AG04449 (cell line): ENCODE results near the gene SLC9A9.

ENCODE experiments used
- CTCF ChIA-PET: fragments of 350-600 bp; formaldehyde crosslinking; extraction: SDS; loops from one replicate; lab custom pipeline; 2021; ENCODE audit warnings: antibody characterized with exemption; lab: Yijun Ruan, JAX
- POLR2A ChIA-PET: fragments of 400-600, 350-600 bp; formaldehyde crosslinking; extraction: SDS; loops from one replicate; lab custom pipeline; 2020; ENCODE audit warnings: antibody characterized with exemption, inconsistent platforms; lab: Yijun Ruan, JAX
- DNase-seq: peaks from one replicate; pipeline ENCODE4 v3.0.0-alpha.2; 2010; ENCODE audit warnings: low read depth, low spot score
- H3K4me3 ChIP-seq: 2 replicates; pipeline ENCODE4 v1.5.1; 2011; ENCODE audit warnings: low read depth, mild to moderate bottlenecking, control low read depth, low read length
- CTCF ChIP-seq: IDR thresholded peaks from one replicate; pipeline ENCODE4 v1.5.1; 2011; ENCODE audit warnings: mild to moderate bottlenecking, moderate library complexity, low read length, control low read depth, inconsistent platforms; ENCODE audit not compliant: insufficient read depth; ENCODE audit errors: missing control alignments

Gene SLC9A9

DNA sequence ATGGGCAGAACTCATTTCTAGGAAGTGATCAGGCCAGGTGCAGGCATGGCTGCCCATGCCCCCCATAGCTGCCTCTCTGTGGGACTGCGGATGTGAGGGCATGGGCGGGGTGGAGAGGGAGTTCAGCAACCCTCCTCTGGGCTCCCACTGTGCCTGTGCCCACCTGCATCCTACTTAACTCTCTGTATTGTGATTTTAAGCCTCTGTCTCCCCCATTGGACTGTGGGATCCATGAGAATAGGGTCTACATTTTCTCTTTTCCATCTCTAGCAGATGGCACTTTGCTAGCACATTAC, 534.4 kb downstream of the SLC9A9 start:
- POLR2A ChIA-PET = no interaction called here
- CTCF ChIA-PET = no interaction called here

DNA sequence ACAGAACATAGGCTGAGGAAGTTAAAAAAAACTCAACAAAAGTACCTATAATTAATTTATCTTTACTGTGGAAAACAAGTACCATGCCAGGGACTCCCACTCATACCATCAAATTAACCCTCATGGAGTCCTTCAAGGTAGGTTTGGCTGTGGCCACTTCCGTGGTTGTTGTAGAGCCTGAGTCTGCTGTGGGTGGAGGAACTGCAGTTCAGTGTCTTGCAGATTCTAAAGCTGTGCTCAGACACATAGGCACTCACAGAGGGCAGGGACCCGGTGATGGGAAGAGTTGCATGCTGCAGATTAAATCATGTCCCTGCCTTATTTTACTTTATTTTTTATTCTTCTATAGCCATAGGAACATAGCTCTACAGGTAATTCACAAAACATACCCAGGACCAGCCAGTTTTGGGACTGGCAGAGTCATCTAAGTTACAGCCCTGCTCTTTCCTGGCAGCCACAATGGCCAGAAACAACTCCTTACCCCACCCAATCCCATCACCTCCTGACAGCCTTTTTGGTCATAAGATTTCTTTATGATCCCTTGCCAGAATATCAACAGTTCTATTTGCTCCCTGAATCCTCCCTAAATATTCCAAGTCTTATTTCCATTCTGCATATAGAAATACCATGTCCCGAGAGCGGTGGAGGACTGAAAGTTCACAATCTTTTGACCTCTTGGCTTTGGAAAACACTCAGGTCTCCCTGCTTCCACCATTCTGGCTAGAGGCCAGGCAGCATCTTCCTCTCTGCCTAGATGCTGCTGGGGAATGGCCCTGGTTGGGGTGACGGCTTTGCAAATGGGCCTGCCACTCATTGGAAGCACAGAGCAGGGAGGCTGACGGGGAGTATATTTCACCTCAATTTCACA, 535.0 kb downstream of the SLC9A9 start:
- ChIA-PET CTCF (no interaction called here), POLR2A (no interaction called here)
- TF ChIP-seq CTCF = no peak
- H3K4me3 ChIP-seq = no peak overlapping the region
- no peak for DNase-seq

More for the DNA sequence above, 534.4 kb downstream of the SLC9A9 start:
- H3K4me3 ChIP-seq = no peak overlapping the region
- no peak for TF ChIP-seq CTCF
- DNase-seq = no peak

GRCh38 chr3:143311096-143311495, 537.2 kb downstream of the SLC9A9 start:
- ChIA-PET CTCF (no interaction called here), POLR2A (no interaction called here)
- no peak for DNase-seq
- no peak overlapping the region for H3K4me3 ChIP-seq
- TF ChIP-seq CTCF = no peak

DNA sequence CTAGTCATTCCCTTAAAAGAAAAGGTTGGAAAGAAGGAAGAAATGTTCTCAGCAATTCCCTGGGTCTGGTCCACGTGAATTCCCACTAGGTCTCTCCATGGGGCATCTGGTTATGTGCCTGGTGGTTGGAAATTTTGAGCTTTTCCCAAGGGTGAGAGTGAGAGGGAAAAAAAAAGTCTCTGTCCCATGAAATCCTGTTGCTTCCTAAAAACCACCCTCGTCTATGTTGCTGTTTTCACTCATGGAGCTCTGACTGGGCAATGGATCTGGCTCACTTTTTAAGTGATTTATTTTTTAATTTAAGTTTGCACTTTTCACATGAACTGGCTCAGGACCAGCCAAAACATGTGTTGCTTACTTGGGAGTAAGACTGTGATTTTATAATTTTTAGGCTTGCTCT, 538.6 kb downstream of the SLC9A9 start:
- H3K4me3 ChIP-seq = no peak overlapping the region
- no peak for DNase-seq
- POLR2A ChIA-PET = no interaction called here
- CTCF ChIA-PET = no interaction called here
- TF ChIP-seq CTCF = no peak

- TF ChIP-seq CTCF = no peak
- DNase-seq = no peak
- ChIA-PET CTCF (no interaction called here), POLR2A (no interaction called here)
- no peak overlapping the region for H3K4me3 ChIP-seq
These were observed 540.6 kb downstream of the SLC9A9 start for GRCh38 chr3:143307613-143308183.

- ChIA-PET CTCF (no interaction called here), POLR2A (no interaction called here)
- TF ChIP-seq CTCF = no peak
- DNase-seq = no peak
- no peak overlapping the region for H3K4me3 ChIP-seq
These were observed 541.9 kb downstream of the SLC9A9 start for GRCh38 chr3:143306407-143306806.
